Gastroesophageal sphincter (tissue), 4 donors: ENCODE results near the gene RNU7-1. TPM values are rescaled to one million over a fixed set of nuclear protein-coding genes. Genes with fewer than 3 reads are reported as not detected.
A peak's percentile ranks its signal among the peaks of the same experiment; 100 is the strongest.
"Not testable (repeated sequence)": the region's sequence is repeated elsewhere in the genome, so short reads cannot be mapped to it uniquely, and the experiment has no call there.

Experiments
- ATAC-seq: fragments of 150-250 bp; one replicate; pipeline ENCODE4 v1.9.1; 2016; ENCODE audit warnings: mild to moderate bottlenecking, moderate library complexity
- H3K27ac ChIP-seq, 4 donors: fragments of 200-600 bp; sonication (generic) in 3 of 4; 1 replicate in 3 of 4; 2 replicates in 1 of 4; pipeline ENCODE4 v1.5.1; 2016 to 2019
- H3K27me3 ChIP-seq: fragments of 200-600 bp; sonication (generic); one replicate; pipeline ENCODE4 v1.5.1; 2019
- H3K36me3 ChIP-seq, 2 donors: fragments of 200-600 bp; sonication (generic); one replicate each; pipeline ENCODE4 v1.5.1; 2019; ENCODE audit warnings: control low read depth in 1 of 2
- H3K4me1 ChIP-seq, 3 donors: fragments of 200-600 bp; sonication (generic); 1 replicate in 2 of 3; 2 replicates in 1 of 3; pipeline ENCODE4 v1.5.1; 2016 to 2019; ENCODE audit warnings: control low read depth in 2 of 3
- H3K4me3 ChIP-seq, 2 donors: fragments of 200-600 bp; sonication (generic); one replicate each; pipeline ENCODE4 v1.5.1; 2019; ENCODE audit warnings: mild to moderate bottlenecking in 1 of 2, moderate library complexity in 1 of 2
- H3K9me3 ChIP-seq, 3 donors: fragments of 200-600 bp; sonication (generic); one replicate each; pipeline ENCODE4 v1.5.1; 2017 to 2019; ENCODE audit warnings: control low read depth in 2 of 3
- CTCF ChIP-seq, 4 experiments: fragments of 200-600 bp in 2 of 4; fragments of 450-650 bp in 2 of 4; sonication (generic) in 1 of 4; IDR thresholded peaks; one replicate each; pipeline ENCODE4 v1.5.1; 2017 to 2019; ENCODE audit warnings: antibody characterized with exemption in 4 of 4, mild to moderate bottlenecking in 2 of 4, moderate library complexity in 2 of 4
- EP300 ChIP-seq: sonication (generic); formaldehyde crosslinking; IDR thresholded peaks from one replicate; pipeline ENCODE4 v1.6.1; 2017; ENCODE audit warnings: antibody characterized with exemption, mild to moderate bottlenecking
- POLR2A ChIP-seq, 2 donors: fragments of 450-650 bp; IDR thresholded peaks; one replicate each; pipeline ENCODE4 v1.6.1; 2017; ENCODE audit warnings: antibody characterized with exemption in 2 of 2, mild to moderate bottlenecking in 2 of 2, moderate library complexity in 1 of 2
- POLR2AphosphoS5 ChIP-seq: sonication (generic); formaldehyde crosslinking; IDR thresholded peaks from one replicate; pipeline ENCODE4 v1.6.1; 2017; ENCODE audit warnings: antibody characterized with exemption
- WGBS, 2 donors: methylation state at CpG; one replicate each; pipeline ENCODE4 v1.1.5; 2018; ENCODE audit warnings: low coverage in 1 of 2; 5-methylcytosine and 5-hydroxymethylcytosine counted together
- total RNA-seq, 4 donors: library from RNA; depleted of rRNA; stranded (reverse); fragments of >200 nt; gene quantifications; one replicate each; pipeline ENCODE4 v1.1.0, GENCODE V29; 2016

Gene RNU7-1
- total RNA-seq, 4 donors from 2014 or later, result not detected

DNA sequence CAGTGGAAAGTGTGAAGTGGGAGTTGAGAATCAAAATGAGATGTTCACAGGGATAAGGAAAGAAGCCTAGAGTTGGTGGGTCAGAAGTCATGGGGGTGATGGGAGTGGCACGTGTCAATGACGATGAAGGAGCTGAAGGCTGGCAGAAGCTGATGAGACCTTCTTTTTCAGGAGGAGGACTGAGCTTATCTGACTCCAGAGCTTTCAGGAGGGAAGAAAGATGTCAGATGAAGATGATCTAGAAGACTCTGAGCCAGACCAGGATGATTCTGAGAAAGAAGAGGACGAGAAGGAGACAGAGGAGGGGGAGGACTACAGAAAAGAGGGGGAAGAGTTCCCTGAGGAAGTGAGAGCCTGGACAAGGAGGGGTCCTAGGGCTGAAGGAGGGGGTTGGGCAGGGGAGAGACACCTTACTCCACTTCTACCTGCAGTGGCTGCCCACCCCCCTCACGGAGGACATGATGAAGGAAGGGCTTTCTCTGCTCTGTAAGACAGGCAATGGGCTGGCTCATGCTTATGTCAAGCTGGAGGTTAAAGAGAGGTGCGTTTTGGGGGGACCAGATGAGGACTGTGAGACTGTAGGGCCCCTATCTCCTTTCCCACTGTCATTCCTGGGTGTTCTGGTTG lies 38.1 kb upstream of the RNU7-1 start:
- Histone ChIP-seq H3K36me3 (peaks cover 0 to 24% of the 10 kb centered on the region in 2 donors), H3K27ac (peak overlapping the region in 3 of 4 donors; percentile 77 to 88 (median 84)), H3K4me1 (peaks cover 0 to 16% (median 3%) of the 10 kb centered on the region in 3 donors), H3K9me3 (no peaks in the 10 kb centered on the region), H3K27me3 (no peaks in the 10 kb centered on the region), H3K4me3 (peak overlapping the region in 1 of 2 donors; percentile 73)
- TF ChIP-seq POLR2A (IDR thresholded peaks at IDR 0.05) (no peak), POLR2AphosphoS5 (no peak), CTCF (IDR thresholded peaks at IDR 0.05) (no peak), EP300 (no peak)
- WGBS, 2 donors, result 61 to 73% methylated on average over 2 to 4 of the region's 5 CpGs
- no peak for ATAC-seq

DNA sequence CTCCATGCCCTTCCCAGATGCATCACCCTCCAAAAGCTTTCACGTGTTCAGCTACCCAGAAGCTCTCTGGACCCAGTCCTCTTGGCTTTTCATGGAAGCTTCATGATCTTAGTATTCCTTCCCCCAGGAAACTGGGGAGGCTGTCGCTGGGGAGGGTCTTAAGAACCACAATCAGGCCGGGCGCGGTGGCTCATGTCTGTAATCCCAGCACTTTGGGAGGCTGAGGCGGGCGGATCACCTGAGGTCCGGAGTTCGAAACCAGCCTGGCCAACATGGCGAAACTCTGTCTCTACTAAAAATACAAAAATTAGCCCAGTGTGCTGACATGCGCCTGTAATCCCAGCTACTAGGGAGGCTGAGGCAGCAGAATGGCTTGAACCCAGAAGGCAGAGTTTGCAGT lies 35.5 kb upstream of the RNU7-1 start:
- H3K36me3 ChIP-seq, result peaks cover 0 to 24% of the 10 kb centered on the region in 2 donors
- ATAC-seq, H3K9me3 ChIP-seq, H3K27ac ChIP-seq, H3K4me3 ChIP-seq, H3K27me3 ChIP-seq: not testable (repeated sequence)
- 100% methylated on average over 1 of the region's 11 CpGs; no CpG with 5 or more reads in 1 of the 2 donors for WGBS, 2 donors
- peaks cover 0 to 16% (median 3%) of the 10 kb centered on the region in 3 donors for H3K4me1 ChIP-seq

- TF ChIP-seq CTCF (IDR thresholded peaks at IDR 0.05), result no peak
- no peak for TF ChIP-seq POLR2AphosphoS5
- no peak for TF ChIP-seq POLR2A (IDR thresholded peaks at IDR 0.05)
- no peak for TF ChIP-seq EP300
- Histone ChIP-seq H3K27me3 (no peaks in the 10 kb centered on the region), H3K9me3 (no peaks in the 10 kb centered on the region), H3K36me3 (peaks cover 0 to 24% of the 10 kb centered on the region in 2 donors), H3K4me3 (no peak overlapping the region), H3K27ac (no peak overlapping the region), H3K4me1 (peaks cover 0 to 21% (median 4%) of the 10 kb centered on the region in 3 donors)
- ATAC-seq, result no peak
- 88 to 100% methylated on average over 2 to 3 of the region's 4 CpGs for WGBS, 2 donors
These were observed 34.0 kb upstream of the RNU7-1 start for GRCh38 chr12:6909421-6910145.

DNA sequence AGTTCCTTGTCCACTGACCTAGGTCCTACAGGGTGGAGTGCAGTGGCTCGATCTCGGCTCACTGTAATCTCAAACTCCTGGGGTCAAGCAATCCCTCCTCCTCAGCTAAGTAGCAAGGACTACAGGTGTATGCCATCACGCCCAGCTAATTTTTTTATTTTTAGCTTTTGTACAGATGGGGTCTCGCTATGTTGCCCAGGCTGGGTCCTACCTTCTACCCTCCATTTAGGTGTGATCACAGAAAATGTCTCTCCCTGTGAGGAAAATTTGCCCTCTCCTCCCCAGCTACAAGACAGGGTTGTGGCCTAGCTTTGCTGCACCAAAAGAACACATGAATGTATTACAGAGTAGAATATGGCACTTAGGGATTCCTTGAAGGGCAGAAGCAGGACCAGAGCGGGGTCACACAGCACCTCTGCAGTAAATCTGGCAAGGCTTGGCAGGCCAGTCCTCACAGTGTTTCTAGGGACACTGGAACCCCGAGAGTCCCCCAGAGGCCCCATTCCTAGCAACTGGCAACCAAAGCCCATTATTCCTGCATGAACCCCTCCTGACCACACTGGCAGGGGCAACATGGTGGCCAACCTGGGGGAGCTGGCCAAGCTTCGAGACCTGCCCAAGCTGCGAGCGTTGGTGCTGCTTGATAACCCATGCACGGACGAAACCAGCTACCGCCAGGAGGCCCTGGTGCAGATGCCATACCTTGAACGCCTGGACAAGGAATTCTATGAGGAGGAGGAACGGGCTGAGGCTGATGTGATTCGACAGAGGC lies 31.3 kb upstream of the RNU7-1 start:
- no peak for ATAC-seq
- Histone ChIP-seq H3K4me1 (peaks cover 0 to 31% (median 15%) of the 10 kb centered on the region in 3 donors), H3K36me3 (peaks cover 0 to 21% of the 10 kb centered on the region in 2 donors), H3K27me3 (no peaks in the 10 kb centered on the region), H3K9me3 (no peaks in the 10 kb centered on the region), H3K4me3 (no peak overlapping the region), H3K27ac (no peak overlapping the region)
- no peak for TF ChIP-seq POLR2A (IDR thresholded peaks at IDR 0.05)
- no peak for TF ChIP-seq POLR2AphosphoS5
- no peak for TF ChIP-seq CTCF (IDR thresholded peaks at IDR 0.05)
- TF ChIP-seq EP300, result no peak
- WGBS, 2 donors, result 87 to 88% methylated on average over 7 to 8 of the region's 15 CpGs

- 0% methylated on average over 14 to 15 of the region's 68 CpGs for WGBS, 2 donors
- Histone ChIP-seq H3K36me3 (peaks cover 0 to 34% of the 10 kb centered on the region in 2 donors), H3K4me3 (peak within 1 kb of the TSS; percentile 65 to 87), H3K27ac (peak within 1 kb of the TSS; percentile 58 to 92 (median 90)), H3K27me3 (no peaks in the 10 kb centered on the region), H3K4me1 (peaks cover 0 to 31% (median 15%) of the 10 kb centered on the region in 3 donors), H3K9me3 (no peaks in the 10 kb centered on the region)
- TF ChIP-seq EP300 (no peak), POLR2A (IDR thresholded peaks at IDR 0.05) (peak; percentile 40 to 54), CTCF (IDR thresholded peaks at IDR 0.05) (peak in 1 of 4 experiments; percentile 24), POLR2AphosphoS5 (peak; percentile 26)
- peak; percentile 96 for ATAC-seq
These were observed 29.2 kb upstream of the RNU7-1 start, which contains the start of gene ENO2 for GRCh38 chr12:6914246-6914946. TSS of gene ENO2 (plus strand) at chr12:6914580. CDS start at chr12:6915833, 1,253 bp downstream.
